Fibroblast of the aortic adventitia (primary cell): ENCODE measurements around the gene RNASEH2A. TPM values are rescaled to one million over a fixed set of nuclear protein-coding genes. Genes with fewer than 3 reads are reported as not detected.

ENCODE experiments used
- DNase-seq: peaks from one replicate; pipeline ENCODE4 v3.0.0-alpha.2; 2010; ENCODE audit warnings: low read depth
- H3K4me3 ChIP-seq: 2 replicates; pipeline ENCODE4 v1.5.1; 2011; ENCODE audit warnings: low read depth, mild to moderate bottlenecking, control low read depth, low read length, moderate library complexity
- CTCF ChIP-seq: IDR thresholded peaks from 2 replicates; pipeline ENCODE4 v1.5.1; 2011; ENCODE audit warnings: mild to moderate bottlenecking, low read length, control low read depth, inconsistent platforms; ENCODE audit not compliant: insufficient read depth
- total RNA-seq: library from RNA; depleted of rRNA; stranded (reverse); fragments of >200 nt; gene quantifications from 2 replicates; pipeline ENCODE4 v1.2.3, GENCODE V29; 2012; ENCODE audit warnings: low replicate concordance

The RNASEH2A gene
- total RNA-seq, 1 donor, result 37.4 TPM

- no peak for TF ChIP-seq CTCF
- H3K4me3 ChIP-seq, result no peak overlapping the region
- DNase-seq, result no peak
Measured at GRCh38 chr19:12786952-12787351, 19.4 kb upstream of the RNASEH2A start.

DNA sequence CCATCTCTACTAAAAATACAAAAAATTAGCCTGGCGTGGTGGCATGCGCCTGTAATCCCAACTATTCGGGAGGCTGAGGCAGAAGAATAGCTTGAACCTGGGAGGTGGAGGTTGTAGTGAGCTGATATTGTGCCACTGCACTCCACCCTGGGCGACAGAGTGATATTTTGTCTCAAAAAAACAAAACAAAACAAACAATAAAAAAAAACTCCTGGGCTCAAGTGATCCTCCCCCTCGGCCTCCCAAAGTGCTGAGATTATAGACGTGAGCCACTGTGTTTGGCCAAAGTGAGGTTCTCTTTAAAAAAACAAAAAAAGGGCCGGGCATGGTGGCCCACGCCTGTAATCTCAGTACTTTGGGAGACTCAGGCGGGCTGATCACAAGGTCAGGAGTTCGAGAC is 18.9 kb upstream of the RNASEH2A start:
- TF ChIP-seq CTCF, result no peak

DNA sequence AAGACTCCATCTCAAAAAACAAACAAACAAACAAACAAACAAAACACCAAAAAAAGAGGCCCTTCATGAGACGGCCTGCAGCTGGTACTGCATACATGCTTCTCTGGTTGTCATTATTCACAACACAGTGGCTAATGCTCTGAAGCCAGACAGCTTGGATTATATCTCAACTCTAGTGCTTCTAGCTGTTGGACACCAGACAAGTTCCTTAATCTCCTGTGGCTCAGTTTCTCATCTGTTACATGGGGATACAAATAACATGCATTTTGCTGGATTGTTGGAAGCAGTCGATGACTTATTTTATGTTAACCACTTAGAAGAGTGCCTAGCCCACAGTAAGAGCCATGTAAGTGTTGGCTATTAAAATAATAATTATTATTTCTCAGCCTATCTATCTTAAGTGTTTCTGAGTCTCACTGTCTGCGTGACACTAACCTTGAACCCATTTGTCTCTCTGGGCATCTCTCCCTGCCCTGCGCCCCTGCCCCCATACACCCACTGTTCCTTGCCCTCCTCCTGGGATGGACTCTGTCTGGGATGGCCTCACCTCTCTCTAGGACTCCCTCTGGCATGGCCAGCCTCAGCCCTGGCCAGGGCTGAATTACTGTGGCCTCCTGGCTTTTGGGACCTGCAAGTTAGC is 18.2 kb upstream of the RNASEH2A start:
- no peak for TF ChIP-seq CTCF
- DNase-seq, result peak; percentile 52
- no peak overlapping the region for H3K4me3 ChIP-seq

More for the DNA sequence above, 18.9 kb upstream of the RNASEH2A start:
- no peak overlapping the region for H3K4me3 ChIP-seq
- no peak for DNase-seq

- no peak for TF ChIP-seq CTCF
- peak; percentile 75 for DNase-seq
- H3K4me3 ChIP-seq, result peak overlapping the region; percentile 57
Measured at GRCh38 chr19:12788682-12789097, 17.7 kb upstream of the RNASEH2A start.

- peak overlapping the region; percentile 57 for H3K4me3 ChIP-seq
- peak; percentile 46 for DNase-seq
- no peak for TF ChIP-seq CTCF
Measured at GRCh38 chr19:12789098-12789903, 17.1 kb upstream of the RNASEH2A start.

DNA sequence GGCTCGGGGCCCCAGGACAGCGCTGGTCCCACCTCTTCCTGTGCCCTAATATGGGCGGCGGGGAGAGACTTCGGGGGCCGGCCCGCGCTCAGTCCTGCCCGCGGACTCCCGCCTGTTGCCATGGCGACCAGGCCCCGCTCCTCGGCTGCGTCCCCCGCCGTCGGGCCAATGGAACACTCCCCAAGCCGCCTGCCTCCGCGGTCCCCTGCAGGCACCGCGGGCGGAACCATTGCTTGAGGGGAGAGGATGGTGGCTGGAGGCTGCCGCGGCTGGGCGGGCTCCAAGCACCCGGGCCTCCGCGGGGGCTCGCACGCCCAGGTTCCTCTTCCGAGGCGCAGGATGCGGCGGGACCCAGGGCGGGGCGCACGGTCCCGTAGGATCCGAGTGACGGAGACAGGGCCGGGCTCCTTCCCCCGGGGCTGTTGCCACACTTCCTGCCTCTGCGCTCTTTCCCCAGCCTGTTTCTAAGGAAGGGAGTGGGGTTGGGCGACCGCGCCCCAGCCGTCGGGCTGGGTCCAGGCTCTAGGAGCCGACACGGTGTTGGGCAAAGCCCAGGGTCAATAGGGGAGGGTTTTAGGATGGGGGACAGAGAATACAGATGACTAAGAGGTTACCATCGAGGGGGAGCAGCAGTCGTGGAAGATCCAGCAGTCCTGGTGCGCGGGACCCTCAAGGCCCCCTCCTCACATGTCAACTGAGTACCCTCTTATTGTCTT is 16.3 kb upstream of the RNASEH2A start:
- TF ChIP-seq CTCF, result no peak
- peak overlapping the region; percentile 57 for H3K4me3 ChIP-seq
- peak; percentile 94 for DNase-seq
